Fibroblast of lung (primary cell): ENCODE measurements around the gene LINC00237. TPM values are rescaled to one million over a fixed set of nuclear protein-coding genes. Genes with fewer than 3 reads are reported as not detected.

Experiments
- DNase-seq, 2 donors: peaks; one replicate each; pipeline versions ENCODE4 v3.0.0 to v3.0.0-alpha.2; 2010; ENCODE audit warnings: low read depth in 2 of 2
- H2AFZ ChIP-seq: 2 replicates; pipeline ENCODE4 v1.5.1; 2012; ENCODE audit warnings: low read length, control low read depth, inconsistent platforms
- H3K27ac ChIP-seq: 2 replicates; pipeline ENCODE4 v1.5.1; 2011; ENCODE audit warnings: low read length, control low read depth; ENCODE audit not compliant: insufficient read depth
- H3K27me3 ChIP-seq: 2 replicates; pipeline ENCODE4 v1.5.1; 2011; ENCODE audit warnings: mild to moderate bottlenecking, low read length; ENCODE audit not compliant: control insufficient read depth, insufficient read depth
- H3K36me3 ChIP-seq: 2 replicates; pipeline ENCODE4 v1.5.1; 2011; ENCODE audit warnings: low read length; ENCODE audit not compliant: control insufficient read depth, insufficient read depth
- H3K4me1 ChIP-seq: 2 replicates; pipeline ENCODE4 v1.5.1; 2011; ENCODE audit warnings: low read length; ENCODE audit not compliant: control insufficient read depth, insufficient read depth; ENCODE audit errors: extremely low read depth
- H3K4me2 ChIP-seq: 2 replicates; pipeline ENCODE4 v1.5.1; 2011; ENCODE audit warnings: low read length, control low read depth; ENCODE audit not compliant: insufficient read depth; ENCODE audit errors: extremely low read depth
- H3K4me3 ChIP-seq, 4 experiments: fragments of 200-600 bp in 1 of 4; sonication (generic) in 1 of 4; replicated peaks in 1 of 4; 2 replicates each; pipeline ENCODE4 v1.5.1; 2011 to 2016; ENCODE audit warnings: low read length in 4 of 4, low read depth in 3 of 4, mild to moderate bottlenecking in 3 of 4, control low read depth in 2 of 4, inconsistent platforms in 1 of 4, mixed read lengths in 1 of 4; ENCODE audit not compliant: insufficient read depth in 1 of 4; ENCODE audit errors: control extremely low read depth in 1 of 4
- H3K79me2 ChIP-seq: 2 replicates; pipeline ENCODE4 v1.5.1; 2012; ENCODE audit warnings: mild to moderate bottlenecking, low read length, inconsistent platforms; ENCODE audit not compliant: control insufficient read depth, insufficient read depth
- H3K9ac ChIP-seq: 2 replicates; pipeline ENCODE4 v1.5.1; 2011; ENCODE audit warnings: mild to moderate bottlenecking, low read length, control low read depth; ENCODE audit not compliant: insufficient read depth
- H3K9me3 ChIP-seq: 2 replicates; pipeline ENCODE4 v1.5.1; 2012; ENCODE audit warnings: low read depth, low read length; ENCODE audit not compliant: control insufficient read depth, insufficient read depth
- H4K20me1 ChIP-seq: 2 replicates; pipeline ENCODE4 v1.5.1; 2011; ENCODE audit warnings: low read length; ENCODE audit not compliant: control insufficient read depth, insufficient read depth; ENCODE audit errors: extremely low read depth
- EZH2 ChIP-seq: IDR thresholded peaks from 2 replicates; pipeline ENCODE4 v1.5.1; 2012; ENCODE audit warnings: low read length, control low read depth, mild to moderate bottlenecking; ENCODE audit errors: missing control alignments
- polyA plus RNA-seq, 2 donors: library from polyadenylated mRNA; depleted of rRNA in 1 of 2; stranded (reverse) in 1 of 2; unstranded in 1 of 2; fragments of >200 nt; gene quantifications; 2 replicates each; pipeline ENCODE4 v1.2.1, GENCODE V29; 2011 to 2012; ENCODE audit warnings: missing spikeins in 1 of 2
- total RNA-seq: library from RNA; depleted of rRNA; stranded (reverse); fragments of >200 nt; gene quantifications from 2 replicates; pipeline ENCODE4 v1.2.1, GENCODE V29; 2014
- TF ChIP-seq, protein P1 (sequence below), 2 donors: IDR thresholded peaks in 1 of 2; conservative IDR thresholded peaks in 1 of 2; 1 replicate in 1 of 2; 2 replicates in 1 of 2; pipeline ENCODE4 v1.5.1; 2011 to 2012; ENCODE audit warnings: low read length in 2 of 2, control low read depth in 1 of 2, inconsistent platforms in 1 of 2, low read depth in 1 of 2, mild to moderate bottlenecking in 1 of 2

Gene LINC00237
- total and polyA plus RNA-seq, 2 donors (not counting 1 experiment from before 2014, with no cell fraction given), result not detected

DNA sequence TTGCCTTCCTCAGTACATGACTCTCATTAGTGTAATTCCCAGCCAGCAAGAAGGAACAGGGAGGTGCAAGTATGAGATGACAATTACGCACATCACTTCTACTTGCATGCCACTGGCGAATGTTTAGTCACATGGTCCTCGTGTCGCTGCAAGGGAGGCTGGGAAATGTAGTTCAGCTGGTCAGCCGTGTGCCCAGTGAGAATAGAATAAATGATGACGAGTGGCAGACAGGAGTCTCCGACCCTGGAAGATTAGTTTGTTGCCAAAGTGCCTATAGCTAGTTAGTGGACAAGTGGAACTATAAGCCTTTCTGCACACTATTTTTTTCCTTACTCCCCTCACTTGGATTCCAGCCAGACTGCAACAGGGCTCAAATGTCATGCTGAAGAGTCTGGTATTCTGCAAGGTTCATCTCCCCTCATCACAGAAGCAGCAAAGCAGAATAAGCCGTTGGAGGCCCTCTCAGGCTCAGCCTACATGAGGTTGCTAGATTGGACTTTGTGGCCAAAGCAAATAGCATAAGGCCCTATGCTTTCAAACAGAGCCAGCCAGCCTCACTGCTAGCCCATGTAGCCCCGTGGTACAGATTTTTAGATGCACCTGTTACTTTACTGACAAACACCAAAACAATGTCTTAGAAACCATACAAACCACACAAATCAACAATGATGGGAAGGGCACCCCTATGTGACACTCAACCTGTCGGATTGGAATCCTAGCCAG lies 9.7 kb downstream of the LINC00237 start:
- no peak overlapping the region for H2AFZ ChIP-seq
- H3K27me3 ChIP-seq, result peaks cover 32% of the 10 kb centered on the region
- no peaks in the 10 kb centered on the region for H3K9me3 ChIP-seq
- no peak for TF ChIP-seq EZH2
- TF ChIP-seq, protein P1, sequence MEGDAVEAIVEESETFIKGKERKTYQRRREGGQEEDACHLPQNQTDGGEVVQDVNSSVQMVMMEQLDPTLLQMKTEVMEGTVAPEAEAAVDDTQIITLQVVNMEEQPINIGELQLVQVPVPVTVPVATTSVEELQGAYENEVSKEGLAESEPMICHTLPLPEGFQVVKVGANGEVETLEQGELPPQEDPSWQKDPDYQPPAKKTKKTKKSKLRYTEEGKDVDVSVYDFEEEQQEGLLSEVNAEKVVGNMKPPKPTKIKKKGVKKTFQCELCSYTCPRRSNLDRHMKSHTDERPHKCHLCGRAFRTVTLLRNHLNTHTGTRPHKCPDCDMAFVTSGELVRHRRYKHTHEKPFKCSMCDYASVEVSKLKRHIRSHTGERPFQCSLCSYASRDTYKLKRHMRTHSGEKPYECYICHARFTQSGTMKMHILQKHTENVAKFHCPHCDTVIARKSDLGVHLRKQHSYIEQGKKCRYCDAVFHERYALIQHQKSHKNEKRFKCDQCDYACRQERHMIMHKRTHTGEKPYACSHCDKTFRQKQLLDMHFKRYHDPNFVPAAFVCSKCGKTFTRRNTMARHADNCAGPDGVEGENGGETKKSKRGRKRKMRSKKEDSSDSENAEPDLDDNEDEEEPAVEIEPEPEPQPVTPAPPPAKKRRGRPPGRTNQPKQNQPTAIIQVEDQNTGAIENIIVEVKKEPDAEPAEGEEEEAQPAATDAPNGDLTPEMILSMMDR (conservative IDR thresholded peaks at IDR 0.05 in 1 of 2, IDR thresholded peaks at IDR 0.05 in 1 of 2; ENCODE audit: low read depth in 1 of 2, low read length in 2 of 2), result no peak
- H3K79me2 ChIP-seq, result no peaks in the 10 kb centered on the region
- no peaks in the 10 kb centered on the region for H4K20me1 ChIP-seq
- no peak overlapping the region for H3K4me2 ChIP-seq
- H3K4me1 ChIP-seq, result no peaks in the 10 kb centered on the region
- no peaks in the 10 kb centered on the region for H3K36me3 ChIP-seq
- no peak overlapping the region for H3K4me3 ChIP-seq
- DNase-seq, result no peak
- H3K9ac ChIP-seq, result no peak overlapping the region
- H3K27ac ChIP-seq, result no peak overlapping the region

DNA sequence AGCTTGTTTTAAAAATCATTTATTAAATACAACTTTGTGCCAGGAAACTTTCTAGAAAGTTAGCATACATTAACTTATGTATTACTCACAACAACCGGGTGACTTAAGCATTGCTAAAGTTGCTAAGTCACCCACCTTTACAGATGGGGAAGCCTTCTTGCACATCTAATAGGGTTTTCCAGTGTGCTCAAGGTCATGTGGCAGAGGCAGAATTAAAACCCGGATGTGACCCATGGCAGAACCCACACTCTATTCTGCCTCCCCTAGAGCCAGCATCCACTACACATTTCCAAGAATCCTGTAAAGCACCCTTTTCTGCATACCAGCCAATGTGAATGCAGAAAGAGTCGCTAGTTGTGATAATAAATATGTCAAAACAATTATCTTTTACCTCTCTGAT lies 13.4 kb downstream of the LINC00237 start:
- TF ChIP-seq, protein P1 (conservative IDR thresholded peaks at IDR 0.05 in 1 of 2, IDR thresholded peaks at IDR 0.05 in 1 of 2; ENCODE audit: low read depth in 1 of 2, low read length in 2 of 2), result no peak
- TF ChIP-seq EZH2, result no peak
- DNase-seq, result no peak
- H3K27ac ChIP-seq, result no peak overlapping the region
- H4K20me1 ChIP-seq, result no peaks in the 10 kb centered on the region
- H3K36me3 ChIP-seq, result no peaks in the 10 kb centered on the region
- H3K4me1 ChIP-seq, result no peaks in the 10 kb centered on the region
- no peak overlapping the region for H3K4me3 ChIP-seq
- no peaks in the 10 kb centered on the region for H3K9me3 ChIP-seq
- no peaks in the 10 kb centered on the region for H3K79me2 ChIP-seq
- H2AFZ ChIP-seq, result no peak overlapping the region
- peaks cover 14% of the 10 kb centered on the region for H3K27me3 ChIP-seq
- H3K4me2 ChIP-seq, result no peak overlapping the region
- H3K9ac ChIP-seq, result no peak overlapping the region

DNA sequence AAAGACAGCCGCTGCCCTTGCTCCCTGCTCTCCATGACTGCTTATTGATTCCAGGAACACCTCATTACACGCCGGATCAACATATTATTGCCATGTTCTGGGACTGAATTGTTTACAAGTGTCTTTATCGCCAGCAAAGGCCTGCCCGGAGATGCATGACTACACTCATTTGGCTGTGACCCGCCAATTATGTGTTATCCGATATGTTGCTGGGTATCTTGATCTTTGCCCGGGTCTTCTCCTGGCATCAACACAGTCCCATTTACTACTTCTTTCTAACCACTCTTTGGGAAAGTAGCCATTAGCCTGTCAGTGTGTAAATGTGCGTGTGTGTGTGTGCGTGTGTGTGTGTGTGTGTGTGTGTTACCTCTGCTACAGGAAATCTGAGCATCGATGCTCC lies 15.4 kb downstream of the LINC00237 start:
- Histone ChIP-seq H3K9me3 (no peaks in the 10 kb centered on the region), H3K9ac (no peak overlapping the region), H3K27me3 (peaks cover 9% of the 10 kb centered on the region), H3K79me2 (no peaks in the 10 kb centered on the region), H4K20me1 (no peaks in the 10 kb centered on the region), H3K4me3 (no peak overlapping the region), H3K4me1 (no peaks in the 10 kb centered on the region), H3K36me3 (no peaks in the 10 kb centered on the region), H2AFZ (no peak overlapping the region), H3K4me2 (no peak overlapping the region), H3K27ac (no peak overlapping the region)
- DNase-seq, result no peak
- no peak for TF ChIP-seq EZH2
- TF ChIP-seq, protein P1 (conservative IDR thresholded peaks at IDR 0.05 in 1 of 2, IDR thresholded peaks at IDR 0.05 in 1 of 2; ENCODE audit: low read depth in 1 of 2, low read length in 2 of 2), result no peak
